Measurements from ENCODE around the gene JMJD1C.

JMJD1C gene

DNA sequence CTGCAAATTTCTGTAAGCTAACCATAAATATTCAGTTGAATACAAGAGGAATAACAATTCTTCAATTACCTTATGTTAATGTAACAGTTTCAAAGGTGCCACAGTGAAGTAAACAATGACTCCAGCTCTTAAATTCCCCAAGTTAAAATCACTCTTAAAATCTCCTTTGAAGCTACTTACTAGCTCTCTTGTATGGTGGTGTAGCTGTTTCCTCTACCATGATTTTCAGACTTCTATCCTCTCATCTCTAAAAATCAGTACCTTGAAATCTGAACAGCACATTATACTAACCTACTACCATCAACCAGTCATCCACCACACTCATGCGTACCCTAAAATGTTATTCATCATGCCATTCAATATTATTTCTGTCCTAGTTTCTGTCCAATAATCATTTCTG, 29.6 kb downstream of the JMJD1C start:
- no peaks in the 10 kb centered on the region for H3K9me3 Mint-ChIP-seq
- peaks cover 9% of the 10 kb centered on the region for H3K36me3 Mint-ChIP-seq (ENCODE audit: low read depth)
- no peak overlapping the region for H3K4me3 Mint-ChIP-seq
- no peaks in the 10 kb centered on the region for H3K27me3 Mint-ChIP-seq
- H3K27ac Mint-ChIP-seq: no peak overlapping the region
- H3K4me1 Mint-ChIP-seq (ENCODE audit: low read depth): peaks cover 25% of the 10 kb centered on the region
- DNase-seq: no peak

DNA sequence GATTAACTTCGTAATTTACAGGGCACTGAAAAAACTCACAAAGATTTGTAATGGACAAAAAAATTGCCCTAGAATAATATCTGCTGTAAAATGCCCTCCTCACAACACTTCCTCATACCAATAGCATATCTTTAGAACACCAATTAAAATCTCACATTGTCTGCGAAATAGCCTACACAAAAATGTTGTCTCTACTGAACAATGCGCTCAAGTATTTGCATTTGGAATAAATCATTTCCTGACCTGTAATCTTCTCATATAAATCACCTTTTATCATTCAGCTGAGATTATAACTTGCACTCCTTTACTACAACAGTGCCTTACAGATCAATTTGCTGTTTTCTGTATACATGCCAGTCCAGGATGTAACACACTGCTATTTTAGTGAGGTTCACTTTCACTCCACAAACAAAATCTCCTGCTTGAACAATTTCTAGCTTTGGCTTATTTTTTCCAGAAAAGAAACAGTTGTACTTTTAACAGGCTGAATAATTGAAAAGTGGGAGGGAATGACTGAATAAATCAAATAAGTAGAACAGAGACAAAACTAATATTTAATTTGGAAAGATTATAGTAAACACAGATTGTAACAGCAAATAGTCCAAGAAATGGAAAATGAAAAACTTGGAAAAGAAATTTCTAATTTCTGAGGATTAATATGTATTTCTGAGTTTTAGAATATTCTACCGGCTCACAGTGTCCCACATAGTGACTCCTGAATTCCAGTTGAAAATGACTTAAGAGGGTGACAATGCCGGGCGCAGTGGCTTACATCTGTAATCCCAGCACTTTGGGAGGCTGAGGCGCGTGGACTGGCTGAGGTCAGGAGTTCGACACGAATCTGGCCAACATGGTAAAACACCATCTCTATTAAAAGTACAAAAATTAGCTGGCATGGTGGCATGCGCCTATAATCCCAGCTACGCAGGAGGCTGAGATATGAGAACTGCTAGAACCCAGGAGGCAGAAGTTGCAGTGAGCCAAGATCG, 30.6 kb downstream of the JMJD1C start:
- Mint-ChIP-seq H3K36me3 (ENCODE audit: low read depth) (peaks cover 15% of the 10 kb centered on the region), H3K27ac (no peak overlapping the region), H3K4me1 (ENCODE audit: low read depth) (peaks cover 25% of the 10 kb centered on the region), H3K27me3 (no peaks in the 10 kb centered on the region), H3K9me3 (no peaks in the 10 kb centered on the region), H3K4me3 (no peak overlapping the region)
- DNase-seq: no peak

DNA sequence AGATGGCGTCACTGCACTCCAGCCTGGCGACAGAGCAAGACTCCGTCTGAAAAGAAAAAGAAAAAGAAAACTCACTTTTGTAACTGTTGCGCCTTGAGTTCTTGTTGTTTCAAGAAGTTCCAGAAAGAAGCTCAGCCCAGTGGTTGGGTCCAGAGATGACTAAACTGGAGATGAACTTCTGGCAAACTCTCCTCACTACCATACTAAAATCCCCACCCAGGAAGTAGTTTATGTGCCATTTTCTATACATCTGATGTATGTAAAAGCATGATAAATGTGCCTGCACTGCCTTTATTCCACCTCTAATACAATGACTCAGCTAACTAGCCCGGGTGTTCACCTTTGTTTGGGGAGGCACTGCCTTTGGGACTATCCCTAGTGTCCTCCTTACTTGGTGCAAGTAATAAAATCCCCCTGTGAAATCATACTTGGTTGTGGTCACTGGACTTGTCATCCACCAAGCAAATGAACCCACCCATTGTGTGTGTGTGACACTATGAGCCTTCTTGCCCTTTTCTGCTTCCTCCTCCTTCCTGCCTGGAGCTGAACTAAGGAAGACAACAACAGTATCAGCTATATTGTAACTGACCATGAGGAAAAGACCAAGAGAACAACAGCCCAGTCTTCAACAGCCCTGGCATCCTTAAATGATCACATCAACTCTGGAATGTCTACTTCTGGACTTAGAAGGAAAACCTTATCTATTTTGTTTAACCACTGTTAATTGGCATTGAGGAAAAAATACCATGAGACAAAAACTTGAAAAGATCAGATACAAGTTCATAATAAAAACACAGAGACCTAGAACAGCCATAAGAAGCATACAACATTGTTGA, 33.6 kb downstream of the JMJD1C start:
- Mint-ChIP-seq H3K9me3 (no peaks in the 10 kb centered on the region), H3K36me3 (ENCODE audit: low read depth) (peaks cover 21% of the 10 kb centered on the region), H3K4me1 (ENCODE audit: low read depth) (peaks cover 42% of the 10 kb centered on the region), H3K27ac (peak overlapping the region; percentile 30), H3K4me3 (no peak overlapping the region), H3K27me3 (no peaks in the 10 kb centered on the region)
- DNase-seq: no peak

DNA sequence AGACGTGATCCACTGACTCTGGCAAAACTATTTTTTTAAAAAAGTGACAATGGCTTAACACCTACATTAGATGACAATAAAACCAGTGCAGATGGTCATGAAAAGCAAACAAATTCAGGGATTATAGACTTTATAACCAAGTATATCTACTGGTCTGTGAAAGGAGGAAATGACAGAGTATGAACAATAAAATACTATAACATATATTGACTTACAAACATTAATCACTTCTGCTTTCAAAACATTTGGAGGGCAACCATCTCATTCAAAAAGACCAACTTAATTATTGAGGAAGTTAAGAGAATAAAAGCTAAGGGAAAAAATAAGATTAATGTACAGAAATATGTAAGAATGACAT, 34.8 kb downstream of the JMJD1C start:
- no peaks in the 10 kb centered on the region for H3K27me3 Mint-ChIP-seq
- no peaks in the 10 kb centered on the region for H3K9me3 Mint-ChIP-seq
- no peak overlapping the region for H3K27ac Mint-ChIP-seq
- H3K36me3 Mint-ChIP-seq (ENCODE audit: low read depth): peaks cover 21% of the 10 kb centered on the region
- no peak for DNase-seq
- H3K4me1 Mint-ChIP-seq (ENCODE audit: low read depth): peaks cover 42% of the 10 kb centered on the region
- H3K4me3 Mint-ChIP-seq: no peak overlapping the region

DNA sequence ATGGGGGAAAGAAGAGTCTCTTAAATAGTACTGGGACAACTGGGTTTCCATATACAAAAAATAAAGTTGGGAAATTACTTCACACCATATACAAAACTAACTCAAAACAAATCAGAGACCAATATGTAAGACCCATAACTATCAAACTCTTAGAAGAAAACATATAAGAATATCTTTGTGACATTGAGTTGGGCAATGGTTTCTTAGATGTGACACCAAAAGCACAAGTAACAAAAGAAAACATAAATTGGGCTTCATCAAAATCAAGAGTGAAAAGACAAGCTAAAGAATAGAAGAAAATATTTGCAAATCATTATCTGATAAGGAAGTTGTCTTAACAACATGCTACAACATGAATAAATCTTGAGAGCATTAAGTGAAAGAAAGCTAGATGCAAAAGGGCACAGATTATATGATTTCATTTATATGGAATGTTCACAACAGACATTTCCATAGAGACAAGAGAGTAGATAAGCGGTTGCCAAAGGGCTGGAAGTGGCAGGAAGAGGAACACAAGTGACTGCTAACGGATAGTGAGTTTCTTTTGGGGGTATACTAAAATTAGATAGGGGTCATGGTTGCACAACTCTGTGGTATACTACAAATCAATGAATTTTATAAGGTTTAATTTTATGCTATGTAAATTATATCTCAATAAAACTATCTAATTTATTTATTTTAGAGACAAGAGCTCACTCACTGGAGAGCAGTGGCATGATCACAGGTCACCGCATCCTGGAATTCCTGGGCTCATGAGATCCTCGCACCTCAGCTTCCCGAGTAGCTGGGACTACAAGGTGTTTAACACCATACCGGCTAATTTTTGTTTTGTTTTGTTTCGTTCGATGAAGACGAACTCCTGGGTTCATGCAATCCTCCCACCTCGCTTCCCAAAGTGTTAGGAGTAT, 35.4 kb downstream of the JMJD1C start:
- Mint-ChIP-seq H3K4me3 (no peak overlapping the region), H3K4me1 (ENCODE audit: low read depth) (peaks cover 42% of the 10 kb centered on the region)
- DNase-seq: no peak

DNA sequence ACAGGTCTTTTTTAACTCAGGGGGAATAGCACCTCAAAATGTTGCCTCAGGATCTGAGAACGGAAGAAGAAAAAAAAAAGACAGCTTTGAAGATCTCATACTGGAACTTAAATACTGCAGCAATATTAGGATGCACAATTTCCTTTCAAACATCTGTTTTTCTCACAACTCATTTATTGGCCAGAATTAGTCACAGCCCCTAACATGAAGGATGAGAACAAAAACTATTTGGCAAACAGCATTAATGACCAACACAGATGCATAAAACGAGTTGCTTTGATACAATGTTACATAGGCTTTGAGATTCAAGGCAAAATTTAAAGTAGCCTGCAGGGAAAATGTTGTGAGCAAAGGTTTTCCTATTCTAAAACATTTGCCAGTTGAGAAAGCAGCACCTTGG, 36.5 kb downstream of the JMJD1C start:
- H3K9me3 Mint-ChIP-seq: no peaks in the 10 kb centered on the region
- no peak overlapping the region for H3K4me3 Mint-ChIP-seq
- H3K27me3 Mint-ChIP-seq: no peaks in the 10 kb centered on the region
- DNase-seq: no peak
- H3K27ac Mint-ChIP-seq: peak overlapping the region; percentile 59
- peaks cover 21% of the 10 kb centered on the region for H3K36me3 Mint-ChIP-seq (ENCODE audit: low read depth)
- H3K4me1 Mint-ChIP-seq (ENCODE audit: low read depth): peaks cover 42% of the 10 kb centered on the region

More for the DNA sequence above, 35.4 kb downstream of the JMJD1C start:
- Mint-ChIP-seq H3K27ac (no peak overlapping the region), H3K36me3 (ENCODE audit: low read depth) (peaks cover 21% of the 10 kb centered on the region), H3K27me3 (no peaks in the 10 kb centered on the region), H3K9me3 (no peaks in the 10 kb centered on the region)

DNA sequence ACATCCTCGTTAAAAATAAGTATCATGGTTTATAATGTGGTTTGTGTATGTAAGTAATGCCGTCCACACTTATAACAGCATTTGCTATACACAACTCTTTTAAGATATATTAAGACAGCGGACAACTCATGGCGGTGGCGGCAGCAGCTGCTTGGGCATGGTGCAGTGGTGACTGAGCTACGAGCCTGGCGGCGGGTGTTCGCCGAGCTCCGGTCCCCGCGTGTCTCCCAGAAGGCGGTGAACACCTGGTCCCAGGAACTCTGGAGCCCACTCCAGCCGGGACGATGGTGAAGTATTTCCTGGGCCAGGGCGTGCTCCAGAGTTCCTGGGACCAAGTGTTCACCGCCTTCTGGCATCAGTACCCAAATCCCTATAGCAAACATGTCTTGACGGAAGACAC, 38.8 kb downstream of the JMJD1C start:
- DNase-seq: no peak
- Mint-ChIP-seq H3K9me3 (no peaks in the 10 kb centered on the region), H3K27me3 (no peaks in the 10 kb centered on the region), H3K36me3 (ENCODE audit: low read depth) (peaks cover 17% of the 10 kb centered on the region), H3K4me3 (no peak overlapping the region), H3K27ac (no peak overlapping the region), H3K4me1 (ENCODE audit: low read depth) (peaks cover 49% of the 10 kb centered on the region)

DNA sequence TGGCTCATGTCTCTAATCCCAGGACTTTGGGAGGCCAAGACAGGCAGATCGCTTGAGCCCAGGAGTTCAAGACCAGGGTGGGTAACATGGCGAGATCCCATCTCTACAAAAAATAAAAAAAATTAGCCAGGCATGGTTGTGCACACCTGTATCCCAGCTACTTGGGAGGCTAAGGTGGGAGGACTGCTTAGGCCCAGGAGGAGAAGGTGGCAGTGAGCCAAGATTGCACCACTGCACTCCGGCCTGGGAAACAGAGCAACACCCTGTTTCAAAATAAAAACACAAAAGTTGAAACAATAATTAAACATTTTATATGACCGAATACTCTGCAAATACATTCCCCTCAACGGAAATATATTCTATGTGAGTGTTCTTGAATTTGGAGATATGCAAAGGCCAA, 40.3 kb downstream of the JMJD1C start:
- DNase-seq: no peak
- Mint-ChIP-seq H3K4me3 (no peak overlapping the region), H3K36me3 (ENCODE audit: low read depth) (peaks cover 6% of the 10 kb centered on the region), H3K27me3 (no peaks in the 10 kb centered on the region), H3K9me3 (no peaks in the 10 kb centered on the region), H3K27ac (no peak overlapping the region), H3K4me1 (ENCODE audit: low read depth) (peaks cover 55% of the 10 kb centered on the region)

DNA sequence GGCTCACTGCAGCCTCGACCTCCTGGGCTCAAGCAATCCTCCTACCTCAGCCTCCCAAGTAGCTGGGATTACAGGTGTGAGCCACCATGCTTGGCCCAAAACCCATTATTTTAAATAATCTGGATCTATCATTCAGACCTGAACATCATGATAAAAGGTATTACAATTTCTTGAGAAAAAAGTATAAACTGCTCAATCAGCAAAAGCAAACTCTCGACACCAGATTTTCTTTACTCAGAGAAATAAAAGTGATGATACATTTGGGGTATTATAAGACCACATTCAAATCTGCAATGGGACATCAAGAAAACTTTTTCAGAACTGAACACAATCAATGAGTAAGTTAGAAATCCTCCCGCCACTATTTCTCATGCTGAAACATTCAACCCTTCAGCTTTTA, 41.2 kb downstream of the JMJD1C start:
- no peak overlapping the region for H3K27ac Mint-ChIP-seq
- H3K27me3 Mint-ChIP-seq: no peaks in the 10 kb centered on the region
- H3K4me1 Mint-ChIP-seq (ENCODE audit: low read depth): peaks cover 49% of the 10 kb centered on the region
- H3K9me3 Mint-ChIP-seq: no peaks in the 10 kb centered on the region
- peaks cover 6% of the 10 kb centered on the region for H3K36me3 Mint-ChIP-seq (ENCODE audit: low read depth)
- H3K4me3 Mint-ChIP-seq: no peak overlapping the region
- DNase-seq: no peak

DNA sequence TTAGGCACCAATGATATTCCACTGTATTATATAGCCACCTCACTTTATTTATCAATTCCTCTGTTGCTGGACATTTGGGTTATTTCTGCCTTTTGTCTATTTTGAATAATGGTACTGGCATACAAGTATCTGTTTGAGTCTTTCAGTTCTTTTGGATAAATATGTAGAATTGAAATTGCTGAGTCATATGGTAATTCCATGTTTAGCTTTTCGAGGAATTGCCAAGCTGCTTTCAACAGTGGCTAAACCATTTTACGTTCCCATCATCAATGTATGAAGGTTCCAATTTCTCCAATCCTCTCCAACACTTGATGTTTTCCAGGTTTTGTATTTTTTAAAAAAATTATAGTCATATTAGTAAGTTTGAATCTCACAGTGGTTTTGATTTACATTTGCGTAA, 42.3 kb downstream of the JMJD1C start:
- Mint-ChIP-seq H3K9me3 (no peaks in the 10 kb centered on the region), H3K36me3 (ENCODE audit: low read depth) (peaks cover 6% of the 10 kb centered on the region), H3K4me1 (ENCODE audit: low read depth) (peaks cover 40% of the 10 kb centered on the region), H3K4me3 (no peak overlapping the region), H3K27me3 (no peaks in the 10 kb centered on the region), H3K27ac (peak overlapping the region; percentile 60)
- no peak for DNase-seq

DNA sequence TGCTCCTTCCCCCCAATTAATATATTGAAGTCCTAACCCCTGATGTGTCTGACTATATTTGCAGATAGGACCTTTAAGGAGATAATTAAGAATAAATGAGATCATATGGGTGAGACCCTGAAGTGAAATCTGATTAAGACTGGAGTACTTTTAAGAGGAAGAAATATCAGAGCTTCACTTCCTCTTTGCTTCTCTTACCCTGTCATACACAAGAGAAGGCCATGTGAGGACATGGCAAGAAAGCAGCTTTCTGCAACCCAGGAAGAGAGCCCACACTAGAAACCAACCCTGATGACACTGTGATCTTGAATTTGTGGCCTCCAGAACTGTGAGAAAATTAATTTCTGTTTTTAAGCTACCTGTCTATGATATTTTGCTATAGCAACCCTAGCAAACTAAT, 44.2 kb downstream of the JMJD1C start:
- Mint-ChIP-seq H3K27me3 (no peaks in the 10 kb centered on the region), H3K27ac (peak overlapping the region; percentile 88), H3K36me3 (ENCODE audit: low read depth) (no peaks in the 10 kb centered on the region), H3K4me3 (peak overlapping the region; percentile 15), H3K4me1 (ENCODE audit: low read depth) (peaks cover 45% of the 10 kb centered on the region), H3K9me3 (no peaks in the 10 kb centered on the region)
- no peak for DNase-seq

DNA sequence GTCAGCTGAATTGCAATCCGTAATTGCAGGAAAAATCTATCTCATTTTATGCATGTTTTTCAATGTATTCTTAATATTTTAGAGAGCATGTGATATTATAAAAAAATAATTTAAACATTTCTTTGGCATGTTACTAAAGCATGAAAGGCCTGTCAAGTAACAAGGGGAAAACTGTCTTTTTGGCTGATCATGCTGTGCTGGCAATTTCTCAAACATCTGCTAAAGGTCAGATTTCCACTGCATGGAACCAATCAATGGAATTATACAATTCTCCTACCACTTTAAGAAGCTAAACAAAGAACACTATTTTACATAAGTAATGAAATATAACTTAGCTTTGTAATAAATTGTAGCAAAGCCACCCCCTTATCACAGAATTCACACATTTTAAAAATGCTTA, 49.4 kb downstream of the JMJD1C start:
- Mint-ChIP-seq H3K4me1 (ENCODE audit: low read depth) (peaks cover 30% of the 10 kb centered on the region), H3K27me3 (no peaks in the 10 kb centered on the region), H3K27ac (no peak overlapping the region), H3K36me3 (ENCODE audit: low read depth) (no peaks in the 10 kb centered on the region), H3K4me3 (no peak overlapping the region), H3K9me3 (no peaks in the 10 kb centered on the region)
- DNase-seq: no peak

DNA sequence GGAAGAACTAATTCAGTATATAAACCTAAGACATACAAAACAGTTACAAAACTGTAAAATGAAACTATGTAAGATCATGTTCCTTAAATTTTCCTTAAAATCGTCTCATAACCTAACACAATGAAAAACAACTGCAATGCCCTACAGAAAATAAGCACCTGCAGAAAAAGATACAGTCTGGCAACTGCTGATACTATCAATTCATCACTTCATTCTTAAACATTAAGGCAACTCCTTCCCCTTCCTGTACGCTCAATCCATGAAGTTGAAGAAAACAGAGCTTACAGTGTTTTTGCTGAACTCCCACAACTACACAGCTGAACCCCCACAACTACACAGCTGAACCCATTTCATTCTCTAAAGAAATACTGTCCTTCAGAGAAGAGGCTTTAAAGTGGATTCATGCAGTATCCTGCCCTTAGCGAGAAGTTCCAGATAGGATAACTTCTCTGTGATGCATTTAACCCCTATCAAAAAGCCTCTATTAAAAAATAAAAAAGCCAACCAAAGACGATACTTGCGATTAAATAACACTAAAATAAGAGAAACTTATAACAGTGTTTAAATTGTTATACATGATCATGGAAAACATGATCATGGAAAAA, 50.0 kb downstream of the JMJD1C start:
- Mint-ChIP-seq H3K4me3 (no peak overlapping the region), H3K9me3 (no peaks in the 10 kb centered on the region), H3K4me1 (ENCODE audit: low read depth) (peaks cover 27% of the 10 kb centered on the region), H3K36me3 (ENCODE audit: low read depth) (no peaks in the 10 kb centered on the region), H3K27ac (no peak overlapping the region), H3K27me3 (no peaks in the 10 kb centered on the region)
- no peak for DNase-seq
